ENCODE results near the gene IDE. TPM values are rescaled to one million over a fixed set of nuclear protein-coding genes. Genes with fewer than 3 reads are reported as not detected.

IDE gene
- total RNA-seq, 4 donors from 2014 or later = 22.1 to 32.9 (median 24.4) TPM

- WGBS, 2 donors (ENCODE audit: low coverage in 1 of 2) = 39 to 86% methylated on average over 1 to 3 of the region's 3 CpGs
- intact Hi-C loops (cut with DNase I; ENCODE audit: low total_unique reads) = loop anchor here (2.0 to 10.0 kb wide), 2 partner anchors 58 to 368 kb away; partner anchors contain the start of gene IDE
- no peaks in the 10 kb centered on the region for H3K9me3 ChIP-seq
These were observed 56.7 kb downstream of the IDE start for GRCh38 chr10:92517034-92517655.

GRCh38 chr10:92508866-92509265, 65.0 kb downstream of the IDE start:
- H3K36me3 ChIP-seq = peaks cover 0 to 45% (median 8%) of the 10 kb centered on the region in 4 donors
- in situ Hi-C loops (cut with MboI; ENCODE audit: low pct_ligation_motif_present in 1 of 4, low pct_unique_long_range_greater_than_20kb in 1 of 4, low sequenced_read_pairs in 3 of 4) = loop anchor here in 1 of 4 donors (25.0 kb wide), 1 partner anchor 353 kb away; no protein-coding TSS in a partner anchor
- 83 to 85% methylated on average over 1 to 2 of the region's 2 CpGs for WGBS, 2 donors (ENCODE audit: low coverage in 1 of 2)
- H3K4me1 ChIP-seq = no peaks in the 10 kb centered on the region
- intact Hi-C loops (cut with DNase I; ENCODE audit: low total_unique reads) = no loop called here
- no peak overlapping the region for H3K27ac ChIP-seq
- no peak overlapping the region for H3K4me3 ChIP-seq
- no peaks in the 10 kb centered on the region for H3K9me3 ChIP-seq
- DNase-seq = no peak
- TF ChIP-seq POLR2A (IDR thresholded peaks at IDR 0.05) (no peak), POLR2AphosphoS5 (IDR thresholded peaks at IDR 0.05) (no peak), CTCF (IDR thresholded peaks at IDR 0.05) (no peak), EP300 (IDR thresholded peaks at IDR 0.05; ENCODE audit: low read depth) (no peak)
- no peaks in the 10 kb centered on the region for H3K27me3 ChIP-seq

More at GRCh38 chr10:92517034-92517655, 56.7 kb downstream of the IDE start:
- Histone ChIP-seq H3K4me1 (no peaks in the 10 kb centered on the region), H3K27me3 (no peaks in the 10 kb centered on the region), H3K4me3 (no peak overlapping the region), H3K36me3 (peaks cover 0 to 11% (median 0%) of the 10 kb centered on the region in 4 donors), H3K27ac (no peak overlapping the region)
- no peak for TF ChIP-seq POLR2A (IDR thresholded peaks at IDR 0.05)
- peak; percentile 73 to 82 (median 75) for TF ChIP-seq CTCF (IDR thresholded peaks at IDR 0.05)
- DNase-seq = peak; percentile 64
- in situ Hi-C loops (cut with MboI; ENCODE audit: low pct_ligation_motif_present in 1 of 4, low pct_unique_long_range_greater_than_20kb in 1 of 4, low sequenced_read_pairs in 3 of 4) = loop anchor here in 3 of 4 donors (5.0 to 25.0 kb wide), 4 partner anchors 55 to 345 kb away; partner anchors contain the start of gene IDE (in 2 of the 3)

GRCh38 chr10:92506336-92506735, 67.6 kb downstream of the IDE start:
- no peaks in the 10 kb centered on the region for H3K4me1 ChIP-seq
- in situ Hi-C loops (cut with MboI; ENCODE audit: low pct_ligation_motif_present in 1 of 4, low pct_unique_long_range_greater_than_20kb in 1 of 4, low sequenced_read_pairs in 3 of 4) = loop anchor here in 1 of 4 donors (25.0 kb wide), 1 partner anchor 356 kb away; no protein-coding TSS in a partner anchor
- 66 to 68% methylated on average over 2 of the region's 2 CpGs for WGBS, 2 donors (ENCODE audit: low coverage in 1 of 2)
- no peak overlapping the region for H3K4me3 ChIP-seq
- H3K27ac ChIP-seq = no peak overlapping the region
- no peaks in the 10 kb centered on the region for H3K27me3 ChIP-seq
- no peak for DNase-seq
- no peaks in the 10 kb centered on the region for H3K9me3 ChIP-seq
- TF ChIP-seq CTCF (IDR thresholded peaks at IDR 0.05) (no peak), POLR2AphosphoS5 (IDR thresholded peaks at IDR 0.05) (no peak), POLR2A (IDR thresholded peaks at IDR 0.05) (no peak), EP300 (IDR thresholded peaks at IDR 0.05; ENCODE audit: low read depth) (no peak)
- intact Hi-C loops (cut with DNase I; ENCODE audit: low total_unique reads) = no loop called here
- H3K36me3 ChIP-seq = peaks cover 0 to 54% (median 13%) of the 10 kb centered on the region in 4 donors

DNA sequence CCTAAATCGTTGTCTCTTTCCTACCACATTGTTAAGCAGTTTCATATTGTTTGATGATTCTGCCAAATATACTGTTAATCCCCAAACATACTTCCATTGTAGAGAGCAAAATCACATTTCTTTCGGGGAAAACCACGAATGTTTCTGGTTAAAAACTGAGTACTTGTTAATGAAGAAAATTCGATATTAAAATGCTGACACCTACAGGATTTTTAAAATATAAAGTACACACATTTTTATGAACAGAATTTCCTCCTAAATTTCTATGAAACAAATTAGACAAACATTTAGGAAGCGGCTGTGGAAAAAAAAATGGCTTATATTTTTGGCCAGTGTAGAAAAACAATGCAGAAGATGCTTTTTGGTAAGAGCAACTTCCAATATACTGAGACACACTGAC, 68.8 kb downstream of the IDE start:
- DNase-seq = no peak
- Histone ChIP-seq H3K27ac (no peak overlapping the region), H3K9me3 (no peaks in the 10 kb centered on the region), H3K4me3 (no peak overlapping the region), H3K36me3 (peaks cover 0 to 63% (median 13%) of the 10 kb centered on the region in 4 donors), H3K4me1 (no peaks in the 10 kb centered on the region), H3K27me3 (no peaks in the 10 kb centered on the region)
- in situ Hi-C loops (cut with MboI; ENCODE audit: low pct_ligation_motif_present in 1 of 4, low pct_unique_long_range_greater_than_20kb in 1 of 4, low sequenced_read_pairs in 3 of 4) = loop anchor here in 1 of 4 donors (25.0 kb wide), 1 partner anchor 357 kb away; no protein-coding TSS in a partner anchor
- no peak for TF ChIP-seq POLR2AphosphoS5 (IDR thresholded peaks at IDR 0.05)
- no peak for TF ChIP-seq POLR2A (IDR thresholded peaks at IDR 0.05)
- no peak for TF ChIP-seq CTCF (IDR thresholded peaks at IDR 0.05)
- TF ChIP-seq EP300 (IDR thresholded peaks at IDR 0.05; ENCODE audit: low read depth) = no peak
- intact Hi-C loops (cut with DNase I; ENCODE audit: low total_unique reads) = no loop called here
- WGBS, 2 donors (ENCODE audit: low coverage in 1 of 2) = 92 to 98% methylated on average over 5 of the region's 5 CpGs

Measured in transverse colon (tissue), 4 donors.